Gastroesophageal sphincter (tissue), 3 donors: ENCODE data around the gene TEX26.

Source experiments
- CTCF ChIP-seq, 4 experiments: fragments of 200-600 bp in 2 of 4; fragments of 450-650 bp in 2 of 4; sonication (generic) in 1 of 4; IDR thresholded peaks; one replicate each; pipeline ENCODE4 v1.5.1; 2017 to 2019; ENCODE audit warnings: antibody characterized with exemption in 4 of 4, mild to moderate bottlenecking in 2 of 4, moderate library complexity in 2 of 4
- POLR2A ChIP-seq, 2 donors: fragments of 450-650 bp; IDR thresholded peaks; one replicate each; pipeline ENCODE4 v1.6.1; 2017; ENCODE audit warnings: antibody characterized with exemption in 2 of 2, mild to moderate bottlenecking in 2 of 2, moderate library complexity in 1 of 2

GRCh38 chr13:30916991-30917390 is 15.5 kb upstream of the TEX26 start:
- no peak for TF ChIP-seq CTCF (IDR thresholded peaks at IDR 0.05)
- TF ChIP-seq POLR2A (IDR thresholded peaks at IDR 0.05), result no peak
